ENCODE measurements around the gene MSH5.

GRCh38 chr6:31767096-31767645 lies 27.4 kb downstream of the MSH5 start:
- TF ChIP-seq YY1 (IDR thresholded peaks at IDR 0.05; ENCODE audit: insufficient read depth, insufficient replicate concordance, low read depth, low read length), result no peak
- TF ChIP-seq ZBTB7A (CRISPR knock-in tag; IDR thresholded peaks at IDR 0.05), result no peak

All from HepG2 (cell line).